ENCODE results near the gene MMP11. TPM values are rescaled to one million over a fixed set of nuclear protein-coding genes. Genes with fewer than 3 reads are reported as not detected.

MMP11 gene
- total and polyA plus RNA-seq, 4 donors: 4.3 to 7.7 (median 6.6) TPM

DNA sequence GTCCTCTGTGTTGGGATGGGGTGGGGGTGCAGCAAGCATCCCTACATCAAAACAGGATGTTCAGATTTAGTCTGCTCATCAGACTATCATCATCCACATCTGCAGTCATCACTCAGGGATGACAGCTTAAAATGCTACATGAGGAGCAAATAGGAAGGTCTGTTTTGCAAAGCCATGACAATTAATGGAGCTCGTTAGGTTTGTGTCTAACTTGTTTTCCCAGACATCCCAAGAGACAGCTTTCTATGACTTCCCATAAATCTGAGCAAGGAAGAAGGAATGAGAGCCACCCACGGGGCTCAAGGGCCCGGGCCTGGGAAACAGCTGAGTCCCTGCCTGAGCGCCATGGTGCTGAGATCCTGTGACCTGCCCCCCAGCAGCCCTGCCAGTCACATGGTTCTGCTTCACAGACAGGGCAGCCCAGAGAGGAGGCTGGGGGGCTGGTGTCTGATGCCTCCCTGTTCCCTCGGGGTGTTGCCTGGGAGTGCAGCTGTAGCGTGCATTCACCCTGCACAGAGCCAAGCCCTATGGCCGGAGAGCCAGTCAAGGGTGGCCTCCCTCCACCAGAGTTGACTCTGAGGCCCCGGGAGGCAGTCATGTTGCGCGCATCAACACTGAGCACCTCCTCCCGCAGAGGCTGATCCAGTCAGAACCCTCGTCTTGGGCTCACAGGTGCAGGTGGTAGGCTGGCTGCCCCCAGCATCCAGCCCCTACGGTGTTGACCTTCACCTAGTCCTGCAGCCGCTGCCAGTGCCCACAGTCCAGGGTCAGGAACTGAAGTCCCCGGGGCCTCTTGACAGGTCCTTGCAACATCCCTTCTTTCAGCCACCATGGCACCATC is 54.1 kb downstream of the MMP11 start:
- Histone ChIP-seq H3K27ac (ENCODE audit: low read depth, low read length) (no peak overlapping the region), H3K36me3 (ENCODE audit: control insufficient read depth, insufficient read depth, low read length) (peaks cover 87% of the 10 kb centered on the region), H3K9me3 (ENCODE audit: control insufficient read depth, insufficient read depth, low read length) (no peaks in the 10 kb centered on the region), H3K4me3 (ENCODE audit: low read depth, low read length) (no peak overlapping the region), H3K27me3 (ENCODE audit: control insufficient read depth, insufficient read depth, low read length) (no peaks in the 10 kb centered on the region), H3K4me1 (ENCODE audit: control insufficient read depth, insufficient read depth, low read length) (peaks cover 5% of the 10 kb centered on the region)
- WGBS (ENCODE audit: insufficient coverage): 73% methylated on average over 14 of the region's 15 CpGs
- DNase-seq (ENCODE audit: low read depth in 4 of 6, low spot score in 6 of 6): peak in 1 of 6 donors; percentile 39

DNA sequence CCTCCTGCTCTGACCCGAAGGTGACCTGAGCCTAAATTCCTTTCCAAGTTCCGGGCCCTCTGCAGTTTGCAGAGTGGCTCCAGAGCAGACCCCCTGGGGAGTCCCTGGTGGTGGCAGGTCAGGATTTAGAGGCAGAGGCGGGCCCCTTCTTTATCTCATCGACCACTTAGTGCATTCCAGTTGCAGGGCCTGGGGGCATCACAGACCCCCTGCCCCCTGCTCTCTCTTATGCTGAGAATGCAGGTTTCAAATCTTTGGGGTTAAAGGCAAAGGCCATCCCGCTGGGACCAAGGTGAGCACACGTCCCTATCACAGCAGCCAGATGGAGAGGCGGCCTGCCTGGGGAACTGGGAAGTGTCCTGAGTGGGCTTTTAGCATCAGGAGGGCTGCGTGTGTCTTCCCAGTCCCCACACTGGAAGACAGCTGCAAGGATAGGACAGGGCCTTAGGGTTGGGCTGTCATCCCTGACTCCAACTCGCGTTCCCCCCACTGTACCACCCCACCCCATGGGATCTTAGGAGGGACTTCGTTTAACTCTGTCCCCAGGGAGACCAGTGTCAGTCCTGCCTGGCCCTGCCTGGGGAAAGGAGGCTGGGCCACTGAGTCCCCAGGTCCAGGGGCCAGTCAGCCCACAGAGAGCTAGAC is 54.8 kb downstream of the MMP11 start:
- H3K27ac ChIP-seq (ENCODE audit: low read depth, low read length): no peak overlapping the region
- H3K4me3 ChIP-seq (ENCODE audit: low read depth, low read length): no peak overlapping the region
- peaks cover 2% of the 10 kb centered on the region for H3K4me1 ChIP-seq (ENCODE audit: control insufficient read depth, insufficient read depth, low read length)
- no peaks in the 10 kb centered on the region for H3K27me3 ChIP-seq (ENCODE audit: control insufficient read depth, insufficient read depth, low read length)
- 84% methylated on average over 9 of the region's 11 CpGs for WGBS (ENCODE audit: insufficient coverage)
- H3K9me3 ChIP-seq (ENCODE audit: control insufficient read depth, insufficient read depth, low read length): no peaks in the 10 kb centered on the region
- DNase-seq (ENCODE audit: low read depth in 4 of 6, low spot score in 6 of 6): no peak
- peaks cover 87% of the 10 kb centered on the region for H3K36me3 ChIP-seq (ENCODE audit: control insufficient read depth, insufficient read depth, low read length)

DNA sequence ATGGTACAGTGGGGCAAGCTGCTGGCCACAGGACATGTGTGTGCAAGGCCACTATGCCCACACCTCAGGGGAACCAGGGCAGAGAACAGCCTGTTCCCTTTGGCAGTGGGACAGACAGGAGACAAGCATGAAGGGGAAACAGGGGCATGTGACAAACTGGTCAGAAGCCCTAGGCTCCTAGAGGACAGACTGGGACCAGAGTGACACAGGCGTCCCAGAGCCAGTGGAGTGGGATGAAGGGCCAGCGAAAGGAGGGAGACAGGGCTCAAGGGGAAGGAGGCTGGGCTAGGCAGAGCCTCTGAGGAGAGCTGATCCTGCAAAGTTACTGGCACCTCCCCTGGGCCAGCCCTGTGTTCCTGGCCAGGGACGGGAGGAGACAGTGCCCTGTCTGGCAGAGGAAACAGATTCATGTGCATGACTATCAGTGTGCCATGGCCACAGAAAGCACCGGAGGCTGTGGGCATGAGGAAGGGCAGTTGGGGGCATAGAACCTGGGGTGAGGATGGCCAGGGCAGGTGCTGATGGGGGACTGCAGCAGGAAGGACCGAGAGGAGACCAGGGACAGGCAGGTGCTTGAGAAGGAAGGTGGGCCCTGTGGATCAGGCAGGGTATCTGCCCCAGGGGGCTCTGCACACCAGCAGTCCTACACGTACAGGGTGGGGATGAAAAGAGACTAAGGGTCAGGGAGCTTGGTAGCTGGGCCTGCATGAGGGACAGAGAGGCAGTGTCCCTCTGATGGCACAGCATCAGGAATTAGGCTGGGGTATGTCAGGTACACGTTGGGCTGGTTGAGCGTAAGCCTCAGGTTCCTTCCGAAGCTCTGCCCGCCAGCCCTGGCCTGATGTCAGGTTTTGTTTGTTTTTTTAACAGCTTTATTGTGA is 56.4 kb downstream of the MMP11 start:
- WGBS (ENCODE audit: insufficient coverage): 90% methylated on average over 8 of the region's 10 CpGs
- peaks cover 87% of the 10 kb centered on the region for H3K36me3 ChIP-seq (ENCODE audit: control insufficient read depth, insufficient read depth, low read length)

DNA sequence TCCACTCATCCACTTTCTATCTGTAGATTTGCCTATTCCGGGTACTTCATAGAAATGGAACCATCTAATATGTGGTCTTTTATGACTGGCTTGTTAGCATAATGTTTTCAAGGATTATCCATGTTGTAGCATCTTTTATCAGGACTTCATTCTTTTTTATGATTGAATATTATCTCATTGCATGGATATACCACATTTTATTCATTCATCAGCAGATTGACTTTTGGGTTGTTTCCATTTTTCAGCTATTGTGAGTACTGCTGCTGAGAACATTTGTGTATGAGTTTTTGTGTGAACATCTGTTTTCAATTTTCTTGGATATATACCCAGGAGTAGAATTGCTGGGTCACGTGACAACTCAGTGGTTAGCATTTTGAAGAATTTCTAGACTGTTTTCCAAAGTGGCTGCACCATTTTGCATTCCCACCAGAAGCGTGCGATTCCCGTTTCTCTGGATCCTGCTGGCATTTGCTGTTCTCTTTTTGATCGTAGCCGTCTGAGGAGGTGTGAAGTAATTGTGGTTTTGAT is 57.3 kb downstream of the MMP11 start:
- Histone ChIP-seq H3K27ac (ENCODE audit: low read depth, low read length) (no peak overlapping the region), H3K4me3 (ENCODE audit: low read depth, low read length) (no peak overlapping the region), H3K36me3 (ENCODE audit: control insufficient read depth, insufficient read depth, low read length) (peaks cover 87% of the 10 kb centered on the region), H3K27me3 (ENCODE audit: control insufficient read depth, insufficient read depth, low read length) (no peaks in the 10 kb centered on the region), H3K4me1 (ENCODE audit: control insufficient read depth, insufficient read depth, low read length) (peaks cover 20% of the 10 kb centered on the region), H3K9me3 (ENCODE audit: control insufficient read depth, insufficient read depth, low read length) (no peaks in the 10 kb centered on the region)
- WGBS (ENCODE audit: insufficient coverage): 45% methylated on average over 4 of the region's 7 CpGs
- peak in 1 of 6 donors; percentile 29 for DNase-seq (ENCODE audit: low read depth in 4 of 6, low spot score in 6 of 6)

More for the DNA sequence above, 56.4 kb downstream of the MMP11 start:
- Histone ChIP-seq H3K27me3 (ENCODE audit: control insufficient read depth, insufficient read depth, low read length) (no peaks in the 10 kb centered on the region), H3K4me1 (ENCODE audit: control insufficient read depth, insufficient read depth, low read length) (peaks cover 13% of the 10 kb centered on the region), H3K4me3 (ENCODE audit: low read depth, low read length) (no peak overlapping the region), H3K9me3 (ENCODE audit: control insufficient read depth, insufficient read depth, low read length) (no peaks in the 10 kb centered on the region), H3K27ac (ENCODE audit: low read depth, low read length) (no peak overlapping the region)
- no peak for DNase-seq (ENCODE audit: low read depth in 4 of 6, low spot score in 6 of 6)

DNA sequence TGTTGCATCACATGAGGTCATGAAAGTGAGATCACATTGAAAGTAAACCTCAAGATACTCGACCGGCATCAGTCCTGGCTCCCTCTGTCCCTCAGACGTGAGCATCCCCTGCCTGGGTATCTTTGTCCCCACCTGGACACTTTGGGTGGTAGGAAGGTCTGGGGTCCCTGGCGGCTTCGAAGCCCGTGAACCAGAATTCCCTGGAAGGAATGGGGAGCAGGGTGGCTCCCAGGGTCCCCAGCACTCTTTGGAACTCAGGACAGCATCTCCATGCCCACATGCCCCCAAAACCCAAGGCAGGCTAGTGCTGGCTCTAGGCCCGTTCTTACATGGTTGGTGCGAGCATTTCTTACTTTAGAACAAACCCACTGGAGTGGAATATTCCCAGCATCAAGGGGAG is 58.6 kb downstream of the MMP11 start:
- 100% methylated on average over 3 of the region's 8 CpGs for WGBS (ENCODE audit: insufficient coverage)
- H3K9me3 ChIP-seq (ENCODE audit: control insufficient read depth, insufficient read depth, low read length): no peaks in the 10 kb centered on the region
- no peaks in the 10 kb centered on the region for H3K27me3 ChIP-seq (ENCODE audit: control insufficient read depth, insufficient read depth, low read length)

DNA sequence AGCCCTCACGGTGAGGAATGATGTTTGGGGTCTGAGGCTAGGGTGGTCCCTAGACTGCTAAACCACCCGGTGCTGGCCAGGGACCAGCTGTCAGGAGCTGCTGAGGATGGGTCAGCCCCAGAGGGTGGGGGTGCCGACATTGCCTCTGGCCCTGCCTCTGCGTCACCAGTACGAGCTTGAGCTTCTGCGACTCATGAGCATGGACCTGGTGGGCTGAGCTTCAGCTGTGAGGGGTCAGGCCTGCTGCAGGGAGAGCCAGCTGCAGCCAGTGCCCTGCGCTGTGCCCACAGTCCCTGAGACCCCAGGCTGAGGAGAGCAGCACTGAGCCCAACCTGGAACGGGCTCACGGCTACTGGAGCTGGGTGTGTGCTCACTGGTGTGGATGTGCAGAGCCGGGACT is 59.1 kb downstream of the MMP11 start:
- 89% methylated on average over 10 of the region's 10 CpGs for WGBS (ENCODE audit: insufficient coverage)
- Histone ChIP-seq H3K9me3 (ENCODE audit: control insufficient read depth, insufficient read depth, low read length) (no peaks in the 10 kb centered on the region), H3K27me3 (ENCODE audit: control insufficient read depth, insufficient read depth, low read length) (no peaks in the 10 kb centered on the region), H3K27ac (ENCODE audit: low read depth, low read length) (no peak overlapping the region), H3K4me1 (ENCODE audit: control insufficient read depth, insufficient read depth, low read length) (peaks cover 27% of the 10 kb centered on the region), H3K36me3 (ENCODE audit: control insufficient read depth, insufficient read depth, low read length) (peaks cover 87% of the 10 kb centered on the region), H3K4me3 (ENCODE audit: low read depth, low read length) (no peak overlapping the region)
- no peak for DNase-seq (ENCODE audit: low read depth in 4 of 6, low spot score in 6 of 6)

More for the DNA sequence above, 58.6 kb downstream of the MMP11 start:
- Histone ChIP-seq H3K4me3 (ENCODE audit: low read depth, low read length) (no peak overlapping the region), H3K27ac (ENCODE audit: low read depth, low read length) (no peak overlapping the region), H3K36me3 (ENCODE audit: control insufficient read depth, insufficient read depth, low read length) (peaks cover 87% of the 10 kb centered on the region), H3K4me1 (ENCODE audit: control insufficient read depth, insufficient read depth, low read length) (peaks cover 27% of the 10 kb centered on the region)
- no peak for DNase-seq (ENCODE audit: low read depth in 4 of 6, low spot score in 6 of 6)

DNA sequence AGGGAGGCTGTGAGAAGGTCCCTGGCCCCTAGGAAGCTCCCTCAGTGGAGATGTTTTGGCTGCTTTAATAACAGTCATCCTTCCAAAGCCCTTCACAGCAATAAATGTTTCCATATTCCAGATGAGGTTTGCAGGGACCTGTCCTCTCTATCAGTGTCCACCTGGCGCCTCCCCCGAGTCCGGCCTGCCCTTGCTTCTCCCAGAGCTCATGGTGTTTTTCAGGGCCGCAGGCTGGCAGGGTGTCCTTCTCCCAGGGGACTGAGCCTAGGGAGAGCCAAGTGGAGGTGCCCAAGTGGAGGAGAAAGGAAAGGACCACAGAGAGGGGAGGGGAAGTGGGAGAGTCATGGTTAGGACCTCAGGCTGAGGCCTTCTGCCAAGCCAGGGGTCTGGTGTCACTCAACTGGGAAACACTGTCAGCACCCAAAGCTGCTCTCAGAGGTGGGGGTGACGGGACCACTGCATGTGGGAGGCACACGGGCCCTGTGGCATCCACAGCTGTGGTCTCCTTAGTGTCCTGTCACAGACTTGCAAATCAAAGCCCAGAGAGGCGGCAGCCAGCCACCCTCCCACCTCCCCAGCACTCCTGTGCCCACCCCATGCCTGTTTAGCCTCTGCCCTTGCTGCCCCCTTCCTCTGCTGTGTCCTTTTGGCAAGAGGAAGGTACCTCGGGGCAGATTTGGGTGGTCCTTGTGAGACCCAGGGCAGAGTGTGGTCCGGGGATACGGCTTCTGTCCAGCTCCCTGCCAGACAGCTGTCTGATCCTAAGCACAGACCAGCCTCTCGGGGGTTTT is 59.8 kb downstream of the MMP11 start:
- DNase-seq (ENCODE audit: low read depth in 4 of 6, low spot score in 6 of 6): no peak
- no peak overlapping the region for H3K27ac ChIP-seq (ENCODE audit: low read depth, low read length)
- H3K36me3 ChIP-seq (ENCODE audit: control insufficient read depth, insufficient read depth, low read length): peaks cover 87% of the 10 kb centered on the region
- 75% methylated on average over 10 of the region's 11 CpGs for WGBS (ENCODE audit: insufficient coverage)
- H3K4me1 ChIP-seq (ENCODE audit: control insufficient read depth, insufficient read depth, low read length): peaks cover 31% of the 10 kb centered on the region
- H3K27me3 ChIP-seq (ENCODE audit: control insufficient read depth, insufficient read depth, low read length): no peaks in the 10 kb centered on the region
- no peaks in the 10 kb centered on the region for H3K9me3 ChIP-seq (ENCODE audit: control insufficient read depth, insufficient read depth, low read length)
- no peak overlapping the region for H3K4me3 ChIP-seq (ENCODE audit: low read depth, low read length)

DNA sequence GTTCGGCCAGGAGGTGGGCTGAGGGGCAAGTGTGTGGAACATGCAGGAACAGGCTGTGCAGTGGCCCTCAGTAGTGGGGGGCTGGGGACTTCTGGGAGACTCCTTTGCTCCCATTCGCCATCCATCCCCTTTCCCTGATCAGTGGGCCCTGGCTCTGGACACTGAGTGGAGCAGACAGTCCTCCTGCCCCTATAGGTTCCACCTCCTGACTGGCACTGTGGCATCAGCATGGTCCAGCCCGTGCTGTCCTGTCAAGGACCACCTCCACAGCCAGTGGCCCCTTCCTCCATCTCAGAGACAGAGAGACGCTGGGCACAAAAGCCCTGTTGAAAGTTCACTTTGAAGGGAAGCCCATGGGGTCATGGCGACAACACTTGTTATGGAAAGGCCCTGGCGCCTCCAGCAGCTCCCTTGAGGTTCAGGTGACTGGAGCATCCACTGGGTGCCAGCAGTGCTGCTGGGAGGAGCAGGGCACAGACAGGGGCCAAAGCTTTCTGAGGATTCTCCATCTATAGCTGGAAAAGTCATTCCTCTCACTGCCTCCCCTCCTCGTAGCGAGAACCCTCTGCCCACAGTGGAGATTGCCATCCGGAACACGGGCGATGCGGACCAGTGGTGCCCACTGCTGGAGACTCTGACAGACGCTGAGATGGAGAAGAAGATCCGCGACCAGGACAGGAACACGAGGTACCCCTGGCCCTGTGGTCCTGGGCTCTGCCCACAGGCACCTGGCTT is 60.5 kb downstream of the MMP11 start:
- 92% methylated on average over 16 of the region's 16 CpGs for WGBS (ENCODE audit: insufficient coverage)
- no peak for DNase-seq (ENCODE audit: low read depth in 4 of 6, low spot score in 6 of 6)
- H3K36me3 ChIP-seq (ENCODE audit: control insufficient read depth, insufficient read depth, low read length): peaks cover 87% of the 10 kb centered on the region
- no peak overlapping the region for H3K4me3 ChIP-seq (ENCODE audit: low read depth, low read length)
- no peak overlapping the region for H3K27ac ChIP-seq (ENCODE audit: low read depth, low read length)
- H3K9me3 ChIP-seq (ENCODE audit: control insufficient read depth, insufficient read depth, low read length): no peaks in the 10 kb centered on the region
- no peaks in the 10 kb centered on the region for H3K27me3 ChIP-seq (ENCODE audit: control insufficient read depth, insufficient read depth, low read length)
- H3K4me1 ChIP-seq (ENCODE audit: control insufficient read depth, insufficient read depth, low read length): peaks cover 39% of the 10 kb centered on the region

Data from spinal cord (tissue), 10 donors.